Testis (tissue), 2 donors: Measurements from ENCODE around the gene SERF1B.
"Not testable (repeated sequence)": the region's sequence is repeated elsewhere in the genome, so short reads cannot be mapped to it uniquely, and the experiment has no call there.

Experiments used
- POLR2A ChIP-seq: fragments of 450-650 bp; IDR thresholded peaks from one replicate; pipeline ENCODE4 v1.6.1; 2017; ENCODE audit warnings: antibody characterized with exemption, mild to moderate bottlenecking, moderate library complexity
- TF ChIP-seq, protein P1 (sequence below), 3 experiments: fragments of 450-650 bp in 2 of 3; fragments of 200-600 bp in 1 of 3; sonication (generic) in 1 of 3; IDR thresholded peaks; one replicate each; pipeline ENCODE4 v1.5.1; 2016 to 2019; ENCODE audit warnings: antibody characterized with exemption in 3 of 3, mild to moderate bottlenecking in 2 of 3, moderate library complexity in 1 of 3

DNA sequence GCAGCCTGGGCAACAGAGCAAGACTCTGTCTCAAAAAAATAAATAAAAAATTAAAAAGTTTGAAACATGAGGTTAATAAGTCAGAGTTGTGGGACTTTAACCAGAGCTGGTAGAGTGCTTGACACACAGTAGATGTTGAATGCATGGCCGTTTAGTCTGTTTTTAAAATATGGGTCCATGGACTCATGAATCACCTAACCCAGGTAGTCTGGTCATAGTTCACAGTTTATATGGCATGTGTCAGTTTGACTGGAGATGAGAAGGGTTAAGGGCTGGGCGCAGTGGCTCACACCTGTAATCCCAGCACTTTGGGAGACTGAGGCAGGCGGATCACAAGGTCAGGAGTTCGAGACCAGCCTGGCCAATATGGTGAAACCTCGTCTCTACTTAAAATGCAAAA is 6.2 kb downstream of the SERF1B start:
- TF ChIP-seq, protein P1, sequence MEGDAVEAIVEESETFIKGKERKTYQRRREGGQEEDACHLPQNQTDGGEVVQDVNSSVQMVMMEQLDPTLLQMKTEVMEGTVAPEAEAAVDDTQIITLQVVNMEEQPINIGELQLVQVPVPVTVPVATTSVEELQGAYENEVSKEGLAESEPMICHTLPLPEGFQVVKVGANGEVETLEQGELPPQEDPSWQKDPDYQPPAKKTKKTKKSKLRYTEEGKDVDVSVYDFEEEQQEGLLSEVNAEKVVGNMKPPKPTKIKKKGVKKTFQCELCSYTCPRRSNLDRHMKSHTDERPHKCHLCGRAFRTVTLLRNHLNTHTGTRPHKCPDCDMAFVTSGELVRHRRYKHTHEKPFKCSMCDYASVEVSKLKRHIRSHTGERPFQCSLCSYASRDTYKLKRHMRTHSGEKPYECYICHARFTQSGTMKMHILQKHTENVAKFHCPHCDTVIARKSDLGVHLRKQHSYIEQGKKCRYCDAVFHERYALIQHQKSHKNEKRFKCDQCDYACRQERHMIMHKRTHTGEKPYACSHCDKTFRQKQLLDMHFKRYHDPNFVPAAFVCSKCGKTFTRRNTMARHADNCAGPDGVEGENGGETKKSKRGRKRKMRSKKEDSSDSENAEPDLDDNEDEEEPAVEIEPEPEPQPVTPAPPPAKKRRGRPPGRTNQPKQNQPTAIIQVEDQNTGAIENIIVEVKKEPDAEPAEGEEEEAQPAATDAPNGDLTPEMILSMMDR (IDR thresholded peaks at IDR 0.05): not testable (repeated sequence)
- not testable (repeated sequence) for TF ChIP-seq POLR2A
